NT2/D1 (cell line): ENCODE results near the gene RUVBL1.

ENCODE experiments used
- YY1 ChIP-seq: IDR thresholded peaks from 2 replicates; pipeline ENCODE4 v1.6.1; 2011; ENCODE audit not compliant: insufficient read length, insufficient read depth
- ZNF274 ChIP-seq: IDR thresholded peaks from 2 replicates; pipeline ENCODE4 v1.6.1; 2011; ENCODE audit warnings: mild to moderate bottlenecking, low read depth, low read length

GRCh38 chr3:128074851-128075521, 48.6 kb downstream of the RUVBL1 start:
- TF ChIP-seq ZNF274 (no peak), YY1 (no peak)
